Measurements from ENCODE around the gene APOBEC3F. TPM values are rescaled to one million over a fixed set of nuclear protein-coding genes. Genes with fewer than 3 reads are reported as not detected.
"Not testable (repeated sequence)": the region's sequence is repeated elsewhere in the genome, so short reads cannot be mapped to it uniquely, and the experiment has no call there.

Gene APOBEC3F
- total RNA-seq, 4 donors from 2014 or later, result 2.6 to 6.8 (median 4.8) TPM; not detected in 1

DNA sequence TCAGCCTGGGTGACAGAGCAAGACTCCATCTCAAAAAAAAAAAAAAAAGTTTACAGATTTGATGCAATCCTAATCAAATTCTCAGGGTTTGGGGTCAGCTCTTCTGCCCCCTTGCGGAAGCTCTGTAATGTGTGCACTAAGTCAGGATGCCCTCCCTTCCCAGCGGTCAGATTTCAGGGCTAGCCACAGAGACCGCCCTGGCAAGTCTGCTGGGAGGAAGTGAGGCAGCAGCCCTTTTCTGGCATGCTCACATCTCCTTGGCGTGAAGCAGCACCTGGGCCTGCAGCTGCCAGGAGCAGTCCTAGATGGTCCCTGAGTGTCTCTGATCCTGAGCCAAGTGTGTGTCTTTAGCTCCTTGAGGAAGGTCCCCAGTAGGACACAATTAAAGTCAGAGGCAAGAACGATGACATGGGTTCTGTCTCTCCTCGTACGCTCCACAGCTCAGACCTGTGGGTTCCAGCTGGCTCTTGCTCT, 37.5 kb upstream of the APOBEC3F start:
- 13% methylated on average over 6 of the region's 7 CpGs; no CpG with 5 or more reads in 1 of the 2 donors for WGBS, 2 donors (ENCODE audit: low coverage in 1 of 2)
- H3K36me3 ChIP-seq, result no peaks in the 10 kb centered on the region
- in situ Hi-C loops (cut with MboI; ENCODE audit: low pct_ligation_motif_present in 1 of 4, low pct_unique_long_range_greater_than_20kb in 1 of 4, low sequenced_read_pairs in 3 of 4) (loop anchor here (10.0 to 25.0 kb wide), 5 partner anchors 109 to 309 kb away; partner anchors contain the start of genes CBX6 (in 4 of the 4) and RPL3 (in 2 of the 4)), intact Hi-C loops (cut with DNase I; ENCODE audit: low total_unique reads) (loop anchor here (1.0 to 10.0 kb wide), 2 partner anchors 122 to 135 kb away; no protein-coding TSS in a partner anchor)
- H3K27me3 ChIP-seq, result no peaks in the 10 kb centered on the region
- peak; percentile 83 for DNase-seq
- H3K4me1 ChIP-seq, result peaks cover 0 to 6% (median 1%) of the 10 kb centered on the region in 4 donors
- TF ChIP-seq, protein P1, sequence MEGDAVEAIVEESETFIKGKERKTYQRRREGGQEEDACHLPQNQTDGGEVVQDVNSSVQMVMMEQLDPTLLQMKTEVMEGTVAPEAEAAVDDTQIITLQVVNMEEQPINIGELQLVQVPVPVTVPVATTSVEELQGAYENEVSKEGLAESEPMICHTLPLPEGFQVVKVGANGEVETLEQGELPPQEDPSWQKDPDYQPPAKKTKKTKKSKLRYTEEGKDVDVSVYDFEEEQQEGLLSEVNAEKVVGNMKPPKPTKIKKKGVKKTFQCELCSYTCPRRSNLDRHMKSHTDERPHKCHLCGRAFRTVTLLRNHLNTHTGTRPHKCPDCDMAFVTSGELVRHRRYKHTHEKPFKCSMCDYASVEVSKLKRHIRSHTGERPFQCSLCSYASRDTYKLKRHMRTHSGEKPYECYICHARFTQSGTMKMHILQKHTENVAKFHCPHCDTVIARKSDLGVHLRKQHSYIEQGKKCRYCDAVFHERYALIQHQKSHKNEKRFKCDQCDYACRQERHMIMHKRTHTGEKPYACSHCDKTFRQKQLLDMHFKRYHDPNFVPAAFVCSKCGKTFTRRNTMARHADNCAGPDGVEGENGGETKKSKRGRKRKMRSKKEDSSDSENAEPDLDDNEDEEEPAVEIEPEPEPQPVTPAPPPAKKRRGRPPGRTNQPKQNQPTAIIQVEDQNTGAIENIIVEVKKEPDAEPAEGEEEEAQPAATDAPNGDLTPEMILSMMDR (IDR thresholded peaks at IDR 0.05), result peak; percentile 66 to 86 (median 73)
- TF ChIP-seq EP300 (IDR thresholded peaks at IDR 0.05; ENCODE audit: low read depth), result no peak
- peak in 2 of 3 donors; percentile 6 to 8 for TF ChIP-seq POLR2AphosphoS5 (IDR thresholded peaks at IDR 0.05)
- no peaks in the 10 kb centered on the region for H3K9me3 ChIP-seq
- H3K4me3 ChIP-seq, result no peak overlapping the region
- peak overlapping the region in 1 of 4 donors; percentile 24 for H3K27ac ChIP-seq

DNA sequence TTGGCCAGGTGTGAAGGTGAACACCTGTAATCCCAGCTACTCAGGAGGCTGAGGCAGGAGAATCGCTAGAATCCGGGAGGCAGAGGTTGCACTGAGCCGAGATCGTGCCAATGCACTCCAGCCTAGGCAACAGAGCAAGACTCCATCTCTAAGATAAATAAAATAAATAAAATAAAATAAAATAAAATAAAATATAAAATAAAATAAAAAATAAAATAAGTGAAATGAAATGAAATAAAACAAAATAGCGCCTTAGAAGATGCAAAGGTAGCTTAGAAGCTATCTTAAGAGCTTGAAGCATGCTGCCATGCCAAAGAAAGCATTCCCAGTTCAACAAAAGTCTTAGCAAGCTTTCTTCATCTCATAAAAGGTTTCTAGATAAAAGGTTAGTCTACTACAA, 33.5 kb upstream of the APOBEC3F start:
- TF ChIP-seq POLR2AphosphoS5 (IDR thresholded peaks at IDR 0.05), result no peak
- TF ChIP-seq POLR2A (IDR thresholded peaks at IDR 0.05), result no peak
- TF ChIP-seq EP300 (IDR thresholded peaks at IDR 0.05; ENCODE audit: low read depth), result no peak
- TF ChIP-seq, protein P1 (IDR thresholded peaks at IDR 0.05), result no peak
- in situ Hi-C loops (cut with MboI; ENCODE audit: low pct_ligation_motif_present in 1 of 4, low pct_unique_long_range_greater_than_20kb in 1 of 4, low sequenced_read_pairs in 3 of 4) (loop anchor here (5.0 to 25.0 kb wide), 6 partner anchors 105 to 305 kb away; partner anchors contain the start of genes CBX6 (in 4 of the 4) and RPL3 (in 2 of the 4)), intact Hi-C loops (cut with DNase I; ENCODE audit: low total_unique reads) (loop anchor here (10.0 kb wide), 1 partner anchor 118 kb away; no protein-coding TSS in a partner anchor)
- H3K27ac ChIP-seq, result no peak overlapping the region
- no peak overlapping the region for H3K4me3 ChIP-seq
- 97 to 100% methylated on average over 1 to 5 of the region's 5 CpGs for WGBS, 2 donors (ENCODE audit: low coverage in 1 of 2)
- peaks cover 0 to 6% (median 1%) of the 10 kb centered on the region in 4 donors for H3K4me1 ChIP-seq
- H3K27me3 ChIP-seq, result no peaks in the 10 kb centered on the region
- no peaks in the 10 kb centered on the region for H3K36me3 ChIP-seq
- no peak for DNase-seq
- no peaks in the 10 kb centered on the region for H3K9me3 ChIP-seq

DNA sequence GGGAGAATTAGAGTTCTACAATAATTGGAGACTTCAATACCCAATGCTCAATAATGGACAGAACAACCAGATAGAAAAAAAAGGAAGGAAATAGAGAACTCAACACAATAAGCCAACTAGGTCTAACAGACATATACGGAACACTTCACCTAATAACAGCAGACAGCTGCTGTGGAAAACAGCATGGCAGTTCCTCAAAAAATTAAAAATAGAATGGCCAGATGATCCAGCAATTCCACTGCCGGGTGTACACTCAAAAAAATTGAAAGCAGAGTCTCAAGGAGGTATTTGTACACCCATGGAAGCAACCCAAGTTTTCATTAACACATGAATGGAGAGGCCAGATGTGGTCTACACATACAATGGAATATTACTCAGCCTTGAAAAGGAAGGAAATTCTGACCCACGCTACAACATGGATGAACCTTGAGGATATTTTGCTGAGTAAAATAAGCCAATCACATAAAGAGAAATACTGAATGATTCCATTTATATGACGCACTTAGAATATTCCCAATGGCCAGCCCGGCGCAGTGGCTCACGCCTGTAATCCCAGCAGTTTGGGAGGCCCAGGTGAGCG, 32.3 kb upstream of the APOBEC3F start:
- not testable (repeated sequence) for H3K4me1 ChIP-seq, H3K9me3 ChIP-seq, H3K27ac ChIP-seq, H3K27me3 ChIP-seq, H3K4me3 ChIP-seq, DNase-seq, H3K36me3 ChIP-seq
- in situ Hi-C loops (cut with MboI; ENCODE audit: low pct_ligation_motif_present in 1 of 4, low pct_unique_long_range_greater_than_20kb in 1 of 4, low sequenced_read_pairs in 3 of 4), result loop anchor here (5.0 to 25.0 kb wide), 6 partner anchors 104 to 304 kb away; partner anchors contain the start of genes CBX6 (in 4 of the 4) and RPL3 (in 2 of the 4)
- intact Hi-C loops (cut with DNase I; ENCODE audit: low total_unique reads), result loop anchor here (10.0 kb wide), 1 partner anchor 116 kb away; no protein-coding TSS in a partner anchor
- WGBS, 2 donors (ENCODE audit: low coverage in 1 of 2), result 79 to 87% methylated on average over 4 to 8 of the region's 8 CpGs

DNA sequence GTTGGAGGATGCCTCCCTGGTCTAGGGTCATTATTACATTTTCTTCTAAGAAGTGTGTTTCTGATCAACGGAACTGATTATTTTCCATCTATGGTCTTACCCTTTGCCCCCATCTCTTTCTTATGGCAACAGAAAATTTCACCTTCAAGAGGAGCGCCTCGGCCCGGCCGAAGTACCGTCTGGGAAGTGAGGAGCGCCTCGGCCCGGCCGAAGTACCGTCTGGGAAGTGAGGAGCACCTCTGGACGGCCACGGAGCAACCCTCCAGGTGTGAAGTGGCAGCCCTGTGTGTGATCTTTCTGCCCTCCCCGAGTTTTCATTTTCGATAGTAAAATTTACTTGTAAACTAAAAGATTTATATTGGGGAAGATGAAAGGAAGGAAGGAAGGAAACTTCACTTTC, 29.7 kb upstream of the APOBEC3F start:
- DNase-seq, result no peak
- TF ChIP-seq POLR2A (IDR thresholded peaks at IDR 0.05), result no peak
- TF ChIP-seq, protein P1 (IDR thresholded peaks at IDR 0.05), result no peak
- TF ChIP-seq POLR2AphosphoS5 (IDR thresholded peaks at IDR 0.05), result no peak
- TF ChIP-seq EP300 (IDR thresholded peaks at IDR 0.05; ENCODE audit: low read depth), result no peak
- Histone ChIP-seq H3K9me3 (no peaks in the 10 kb centered on the region), H3K4me1 (peaks cover 4 to 21% (median 14%) of the 10 kb centered on the region in 4 donors), H3K27me3 (no peaks in the 10 kb centered on the region), H3K4me3 (no peak overlapping the region), H3K27ac (no peak overlapping the region), H3K36me3 (no peaks in the 10 kb centered on the region)
- 75% methylated on average over 15 of the region's 15 CpGs; no CpG with 5 or more reads in 1 of the 2 donors for WGBS, 2 donors (ENCODE audit: low coverage in 1 of 2)
- in situ Hi-C loops (cut with MboI; ENCODE audit: low pct_ligation_motif_present in 1 of 4, low pct_unique_long_range_greater_than_20kb in 1 of 4, low sequenced_read_pairs in 3 of 4), result loop anchor here in 2 of 4 donors (25.0 kb wide), 2 partner anchors 101 to 301 kb away; partner anchors contain the start of gene RPL3 (in 2 of the 2)
- intact Hi-C loops (cut with DNase I; ENCODE audit: low total_unique reads), result no loop called here
